ENCODE results near the gene SIAH3.

SIAH3 gene

DNA sequence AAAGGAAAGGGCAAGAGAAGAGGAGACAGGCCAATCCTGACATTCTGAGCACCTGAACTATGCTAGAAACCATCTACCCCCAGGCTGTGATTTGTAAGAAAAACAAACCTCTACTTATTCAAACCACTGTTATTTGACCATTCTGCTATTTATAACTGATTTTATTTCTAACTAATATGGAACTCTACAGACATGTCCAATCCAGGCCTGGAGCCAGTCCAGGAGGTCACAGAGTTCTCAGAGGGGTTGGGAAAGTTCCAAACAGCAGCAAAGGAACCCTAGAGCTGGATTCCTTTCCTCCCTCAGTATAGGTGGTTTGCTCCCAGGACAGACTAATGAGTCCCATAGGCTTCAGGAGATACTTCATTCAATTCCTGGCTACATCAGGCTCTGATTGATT, 24.2 kb downstream of the SIAH3 start:
- peak; percentile 76 for ATAC-seq

DNA sequence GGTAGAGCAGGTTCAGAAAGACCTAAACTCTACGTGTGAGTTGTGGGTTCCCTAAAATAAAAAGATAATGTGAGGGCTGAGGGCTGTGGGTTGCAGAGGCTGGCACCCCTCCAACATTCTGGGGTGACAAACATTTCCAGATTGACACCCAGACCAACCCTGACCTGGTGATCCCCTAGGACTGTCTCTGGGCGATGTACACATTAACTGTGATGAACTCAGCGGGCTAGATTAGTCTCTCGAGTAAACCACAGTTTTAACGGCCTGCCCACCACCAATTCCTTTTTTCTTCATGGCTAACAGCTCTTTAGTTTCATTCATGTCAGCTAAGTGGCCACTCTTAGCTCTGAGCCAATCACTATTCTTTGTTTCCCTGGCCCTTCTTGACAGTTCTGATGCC, 24.8 kb downstream of the SIAH3 start:
- ATAC-seq, result no peak

More for the DNA sequence above, 24.2 kb downstream of the SIAH3 start:
- no peak for TF ChIP-seq OSR1 (CRISPR knock-in tag; IDR thresholded peaks at IDR 0.05)
- no peak for TF ChIP-seq ZFP30 (CRISPR knock-in tag; IDR thresholded peaks at IDR 0.05)
- TF ChIP-seq PPARA (CRISPR knock-in tag; IDR thresholded peaks at IDR 0.05; ENCODE audit: borderline replicate concordance), result no peak
- TF ChIP-seq ZNF70 (CRISPR knock-in tag; IDR thresholded peaks at IDR 0.05), result no peak
- TF ChIP-seq, protein P1, sequence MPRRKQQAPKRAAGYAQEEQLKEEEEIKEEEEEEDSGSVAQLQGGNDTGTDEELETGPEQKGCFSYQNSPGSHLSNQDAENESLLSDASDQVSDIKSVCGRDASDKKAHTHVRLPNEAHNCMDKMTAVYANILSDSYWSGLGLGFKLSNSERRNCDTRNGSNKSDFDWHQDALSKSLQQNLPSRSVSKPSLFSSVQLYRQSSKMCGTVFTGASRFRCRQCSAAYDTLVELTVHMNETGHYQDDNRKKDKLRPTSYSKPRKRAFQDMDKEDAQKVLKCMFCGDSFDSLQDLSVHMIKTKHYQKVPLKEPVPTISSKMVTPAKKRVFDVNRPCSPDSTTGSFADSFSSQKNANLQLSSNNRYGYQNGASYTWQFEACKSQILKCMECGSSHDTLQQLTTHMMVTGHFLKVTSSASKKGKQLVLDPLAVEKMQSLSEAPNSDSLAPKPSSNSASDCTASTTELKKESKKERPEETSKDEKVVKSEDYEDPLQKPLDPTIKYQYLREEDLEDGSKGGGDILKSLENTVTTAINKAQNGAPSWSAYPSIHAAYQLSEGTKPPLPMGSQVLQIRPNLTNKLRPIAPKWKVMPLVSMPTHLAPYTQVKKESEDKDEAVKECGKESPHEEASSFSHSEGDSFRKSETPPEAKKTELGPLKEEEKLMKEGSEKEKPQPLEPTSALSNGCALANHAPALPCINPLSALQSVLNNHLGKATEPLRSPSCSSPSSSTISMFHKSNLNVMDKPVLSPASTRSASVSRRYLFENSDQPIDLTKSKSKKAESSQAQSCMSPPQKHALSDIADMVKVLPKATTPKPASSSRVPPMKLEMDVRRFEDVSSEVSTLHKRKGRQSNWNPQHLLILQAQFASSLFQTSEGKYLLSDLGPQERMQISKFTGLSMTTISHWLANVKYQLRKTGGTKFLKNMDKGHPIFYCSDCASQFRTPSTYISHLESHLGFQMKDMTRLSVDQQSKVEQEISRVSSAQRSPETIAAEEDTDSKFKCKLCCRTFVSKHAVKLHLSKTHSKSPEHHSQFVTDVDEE (CRISPR knock-in tag; IDR thresholded peaks at IDR 0.05), result no peak
- TF ChIP-seq, protein P2, sequence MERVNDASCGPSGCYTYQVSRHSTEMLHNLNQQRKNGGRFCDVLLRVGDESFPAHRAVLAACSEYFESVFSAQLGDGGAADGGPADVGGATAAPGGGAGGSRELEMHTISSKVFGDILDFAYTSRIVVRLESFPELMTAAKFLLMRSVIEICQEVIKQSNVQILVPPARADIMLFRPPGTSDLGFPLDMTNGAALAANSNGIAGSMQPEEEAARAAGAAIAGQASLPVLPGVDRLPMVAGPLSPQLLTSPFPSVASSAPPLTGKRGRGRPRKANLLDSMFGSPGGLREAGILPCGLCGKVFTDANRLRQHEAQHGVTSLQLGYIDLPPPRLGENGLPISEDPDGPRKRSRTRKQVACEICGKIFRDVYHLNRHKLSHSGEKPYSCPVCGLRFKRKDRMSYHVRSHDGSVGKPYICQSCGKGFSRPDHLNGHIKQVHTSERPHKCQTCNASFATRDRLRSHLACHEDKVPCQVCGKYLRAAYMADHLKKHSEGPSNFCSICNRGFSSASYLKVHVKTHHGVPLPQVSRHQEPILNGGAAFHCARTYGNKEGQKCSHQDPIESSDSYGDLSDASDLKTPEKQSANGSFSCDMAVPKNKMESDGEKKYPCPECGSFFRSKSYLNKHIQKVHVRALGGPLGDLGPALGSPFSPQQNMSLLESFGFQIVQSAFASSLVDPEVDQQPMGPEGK (CRISPR knock-in tag; IDR thresholded peaks at IDR 0.05; ENCODE audit: borderline replicate concordance), result no peak
- TF ChIP-seq ZFP3 (CRISPR knock-in tag; IDR thresholded peaks at IDR 0.05), result no peak
- no peak for TF ChIP-seq ZNF565 (CRISPR knock-in tag; conservative IDR thresholded peaks at IDR 0.05; ENCODE audit: low read depth)
- TF ChIP-seq CSDC2 (CRISPR knock-in tag; IDR thresholded peaks at IDR 0.05), result no peak
- TF ChIP-seq, protein P3, sequence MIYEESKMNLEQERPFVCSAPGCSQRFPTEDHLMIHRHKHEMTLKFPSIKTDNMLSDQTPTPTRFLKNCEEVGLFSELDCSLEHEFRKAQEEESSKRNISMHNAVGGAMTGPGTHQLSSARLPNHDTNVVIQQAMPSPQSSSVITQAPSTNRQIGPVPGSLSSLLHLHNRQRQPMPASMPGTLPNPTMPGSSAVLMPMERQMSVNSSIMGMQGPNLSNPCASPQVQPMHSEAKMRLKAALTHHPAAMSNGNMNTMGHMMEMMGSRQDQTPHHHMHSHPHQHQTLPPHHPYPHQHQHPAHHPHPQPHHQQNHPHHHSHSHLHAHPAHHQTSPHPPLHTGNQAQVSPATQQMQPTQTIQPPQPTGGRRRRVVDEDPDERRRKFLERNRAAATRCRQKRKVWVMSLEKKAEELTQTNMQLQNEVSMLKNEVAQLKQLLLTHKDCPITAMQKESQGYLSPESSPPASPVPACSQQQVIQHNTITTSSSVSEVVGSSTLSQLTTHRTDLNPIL (CRISPR knock-in tag; IDR thresholded peaks at IDR 0.05; ENCODE audit: low read depth), result no peak
- no peak for TF ChIP-seq TCF4 (CRISPR knock-in tag; IDR thresholded peaks at IDR 0.05; ENCODE audit: borderline replicate concordance)
- no peak for TF ChIP-seq ZC3H10 (CRISPR knock-in tag; IDR thresholded peaks at IDR 0.05)
- TF ChIP-seq SNAI2 (CRISPR knock-in tag; IDR thresholded peaks at IDR 0.05), result no peak

More for the DNA sequence above, 24.8 kb downstream of the SIAH3 start:
- TF ChIP-seq, protein P1 (CRISPR knock-in tag; IDR thresholded peaks at IDR 0.05), result no peak
- TF ChIP-seq OSR1 (CRISPR knock-in tag; IDR thresholded peaks at IDR 0.05), result no peak
- no peak for TF ChIP-seq RARB (CRISPR knock-in tag; IDR thresholded peaks at IDR 0.05)
- TF ChIP-seq ISL1 (CRISPR knock-in tag; IDR thresholded peaks at IDR 0.05), result no peak
- no peak for TF ChIP-seq ZFP30 (CRISPR knock-in tag; IDR thresholded peaks at IDR 0.05)
- no peak for TF ChIP-seq ZNF565 (CRISPR knock-in tag; conservative IDR thresholded peaks at IDR 0.05; ENCODE audit: low read depth)
- TF ChIP-seq, protein P2 (CRISPR knock-in tag; IDR thresholded peaks at IDR 0.05; ENCODE audit: borderline replicate concordance), result no peak
- no peak for TF ChIP-seq GLIS3 (CRISPR knock-in tag; IDR thresholded peaks at IDR 0.05)
- TF ChIP-seq ESRRG (CRISPR knock-in tag; IDR thresholded peaks at IDR 0.05), result no peak
- no peak for TF ChIP-seq ZFP3 (CRISPR knock-in tag; IDR thresholded peaks at IDR 0.05)
- TF ChIP-seq, protein P3 (CRISPR knock-in tag; IDR thresholded peaks at IDR 0.05; ENCODE audit: low read depth), result no peak
- no peak for TF ChIP-seq ZNF8 (CRISPR knock-in tag; IDR thresholded peaks at IDR 0.05)
